HG03342 (cell line): Measurements from ENCODE around the gene FER1L5.

Experiments
- ATAC-seq: cut with Tn5 transposase; IDR thresholded peaks from one replicate; pipeline ENCODE4 v1.9.1; 2021; ENCODE audit warnings: mild to moderate bottlenecking, moderate library complexity; ENCODE audit not compliant: unreplicated experiment

Gene FER1L5

GRCh38 chr2:96739076-96739632 is 96.6 kb downstream of the FER1L5 start:
- no peak for ATAC-seq

DNA sequence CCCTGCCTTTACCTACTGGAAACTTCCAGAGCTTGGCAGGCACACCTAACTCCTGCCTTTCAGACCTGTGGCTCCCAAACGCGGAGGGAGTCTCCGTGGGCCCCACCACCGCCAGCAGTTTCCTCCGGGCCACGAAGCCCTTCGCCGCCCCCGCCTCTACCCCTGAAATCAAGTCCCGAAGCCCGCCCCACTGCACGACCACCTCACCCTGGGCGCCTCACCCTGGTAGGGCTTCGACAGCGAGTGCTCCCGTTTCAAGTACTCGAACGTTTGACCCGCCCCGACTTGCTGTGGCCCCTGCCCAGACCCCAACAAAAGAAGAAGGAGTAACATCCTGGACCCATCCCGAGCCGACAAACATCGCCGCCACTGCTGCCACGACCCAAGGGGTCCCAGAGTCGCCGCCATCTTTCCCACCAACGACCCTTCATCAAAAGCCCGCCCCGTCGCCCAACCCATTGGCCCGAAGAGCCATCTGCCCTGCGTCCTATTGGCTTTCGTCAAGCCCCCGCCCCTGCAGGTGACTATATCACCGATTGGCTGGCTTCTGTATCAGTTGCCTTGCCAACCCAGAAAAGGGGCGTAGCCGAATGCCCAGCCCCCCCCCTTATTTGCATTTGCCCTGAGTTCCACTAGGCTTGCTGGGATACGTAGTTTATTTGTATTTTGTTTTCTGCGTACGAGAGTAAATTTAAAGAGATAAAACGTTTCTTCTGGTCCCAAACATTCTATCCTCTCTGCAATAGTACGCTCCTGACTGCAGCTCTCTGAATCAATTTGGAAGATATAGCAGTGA is 97.3 kb downstream of the FER1L5 start, which contains the start of gene LMAN2L:
LMAN2L (minus strand) TSS at position 432 of the 796 bp plus-strand sequence; CDS start at position 408, 24 bp downstream.
- peak; percentile 99 for ATAC-seq

DNA sequence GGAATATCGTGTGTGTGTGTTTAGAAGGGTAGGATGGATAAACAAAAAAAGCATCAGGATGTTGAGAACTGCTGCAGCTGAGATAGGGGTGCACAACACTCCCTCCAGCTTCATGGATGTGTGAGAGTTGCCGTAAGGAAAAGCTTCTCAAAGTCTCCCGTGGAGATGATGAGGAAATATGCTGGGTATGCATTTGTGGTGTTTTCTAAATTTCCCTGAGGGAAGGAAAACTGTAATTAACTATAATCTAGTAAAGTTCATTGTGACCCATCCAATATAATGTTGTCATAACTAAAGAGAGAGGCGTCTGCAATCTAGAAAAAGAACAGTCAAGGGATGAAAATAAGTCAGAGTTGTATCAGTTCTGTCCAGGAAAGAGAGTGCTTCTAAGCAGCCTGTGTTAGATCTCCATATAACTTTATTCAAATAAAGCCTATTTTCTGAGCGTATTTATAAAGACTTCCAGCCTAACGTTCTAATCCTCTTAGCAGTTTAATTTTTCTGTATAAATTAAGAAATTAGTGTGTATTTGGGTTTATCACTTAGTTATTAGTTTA is 104.6 kb downstream of the FER1L5 start:
- ATAC-seq: no peak

GRCh38 chr2:96751800-96752199 is 109.2 kb downstream of the FER1L5 start:
- no peak for ATAC-seq

DNA sequence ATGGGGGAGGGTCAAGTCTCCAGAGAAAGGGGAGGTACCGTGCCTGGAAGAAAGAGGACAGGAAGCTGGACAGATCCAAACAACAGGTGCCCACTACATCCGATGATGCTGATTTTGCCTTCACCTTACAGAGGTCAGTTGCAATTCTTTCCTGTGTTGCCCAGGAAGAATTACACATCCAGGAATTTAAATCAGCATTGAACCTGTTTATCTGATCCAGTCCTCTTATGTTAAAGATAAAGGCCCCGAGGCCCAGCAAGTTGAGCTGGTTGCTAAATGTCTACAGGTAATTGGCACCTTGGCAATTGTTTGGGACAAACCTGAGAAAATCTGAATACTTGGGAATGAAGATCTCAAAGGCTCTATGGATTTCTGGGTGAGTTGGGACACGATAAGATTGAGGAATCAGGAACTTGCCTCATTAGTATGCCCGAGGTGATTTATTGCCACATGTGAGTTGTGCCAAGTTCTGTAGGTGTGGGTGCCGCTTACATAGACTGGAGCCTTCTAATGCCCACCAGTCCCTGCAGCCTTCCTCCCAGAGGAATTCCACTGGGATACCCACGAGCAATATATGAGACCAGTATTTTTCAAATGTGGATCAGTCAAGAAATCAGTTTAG is 111.2 kb downstream of the FER1L5 start:
- no peak for ATAC-seq

DNA sequence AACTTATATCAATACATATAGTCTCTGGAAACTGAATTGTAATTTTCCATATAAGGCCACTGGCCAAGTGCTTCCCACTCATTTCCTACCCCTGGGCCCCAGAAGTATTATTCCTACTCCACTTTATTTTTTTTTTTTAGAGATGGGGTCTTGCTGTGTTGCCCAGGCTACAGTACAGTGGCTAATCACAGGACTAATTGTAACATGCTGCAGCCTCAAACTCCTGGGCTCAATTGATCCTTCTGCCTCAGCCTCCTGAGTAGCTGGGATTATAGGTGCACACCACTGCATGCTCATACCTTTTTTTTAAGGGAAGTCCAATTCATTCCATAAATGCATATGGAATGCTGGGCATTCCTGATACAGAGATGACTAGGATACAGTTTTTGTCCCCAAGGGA is 111.8 kb downstream of the FER1L5 start:
- ATAC-seq: no peak
